ENCODE results near the gene TDRD10.

DNA sequence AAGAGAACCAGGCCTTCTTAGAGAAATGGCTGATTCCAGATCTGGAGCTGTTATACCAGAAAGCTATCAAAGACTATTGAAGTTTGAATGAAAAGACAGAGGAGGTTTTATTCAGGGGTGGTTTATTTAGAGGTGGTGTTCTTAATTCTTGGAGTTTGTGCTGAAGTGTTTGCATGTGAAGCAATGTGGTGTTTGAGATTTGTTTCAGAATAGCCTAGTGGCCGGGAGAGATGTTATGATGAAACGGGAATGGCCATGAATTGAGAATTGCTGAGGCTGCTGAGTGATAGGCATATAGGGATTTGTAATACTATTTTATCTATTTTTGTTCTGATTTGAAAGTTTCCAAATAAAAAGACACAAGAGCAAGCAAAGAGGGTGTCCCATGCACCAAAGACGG lies 10.7 kb downstream of the TDRD10 start:
- TF ChIP-seq, protein P1, sequence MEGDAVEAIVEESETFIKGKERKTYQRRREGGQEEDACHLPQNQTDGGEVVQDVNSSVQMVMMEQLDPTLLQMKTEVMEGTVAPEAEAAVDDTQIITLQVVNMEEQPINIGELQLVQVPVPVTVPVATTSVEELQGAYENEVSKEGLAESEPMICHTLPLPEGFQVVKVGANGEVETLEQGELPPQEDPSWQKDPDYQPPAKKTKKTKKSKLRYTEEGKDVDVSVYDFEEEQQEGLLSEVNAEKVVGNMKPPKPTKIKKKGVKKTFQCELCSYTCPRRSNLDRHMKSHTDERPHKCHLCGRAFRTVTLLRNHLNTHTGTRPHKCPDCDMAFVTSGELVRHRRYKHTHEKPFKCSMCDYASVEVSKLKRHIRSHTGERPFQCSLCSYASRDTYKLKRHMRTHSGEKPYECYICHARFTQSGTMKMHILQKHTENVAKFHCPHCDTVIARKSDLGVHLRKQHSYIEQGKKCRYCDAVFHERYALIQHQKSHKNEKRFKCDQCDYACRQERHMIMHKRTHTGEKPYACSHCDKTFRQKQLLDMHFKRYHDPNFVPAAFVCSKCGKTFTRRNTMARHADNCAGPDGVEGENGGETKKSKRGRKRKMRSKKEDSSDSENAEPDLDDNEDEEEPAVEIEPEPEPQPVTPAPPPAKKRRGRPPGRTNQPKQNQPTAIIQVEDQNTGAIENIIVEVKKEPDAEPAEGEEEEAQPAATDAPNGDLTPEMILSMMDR (IDR thresholded peaks at IDR 0.05) = no peak
- no peak for TF ChIP-seq EZH2 (IDR thresholded peaks at IDR 0.05; ENCODE audit: borderline replicate concordance, insufficient read depth, low read depth, low read length, poor library complexity, severe bottlenecking)

Data from B cell (primary cell).